HCT116 (cell line): ENCODE results near the gene GJC1. TPM values are rescaled to one million over a fixed set of nuclear protein-coding genes. Genes with fewer than 3 reads are reported as not detected.

Source experiments
- ATAC-seq: fragments of 200-7000 bp; cut with Tn5 transposase; 2 replicates; pipeline ENCODE4 v1.9.1; 2020; ENCODE audit warnings: mild to moderate bottlenecking, moderate library complexity
- BruUV-seq: library from RNA; stranded (reverse); fragments of 400-500 nt; replicated peaks from 2 replicates; lab custom pipeline; 2021; lab: Mats Ljungman, UMichigan
- CTCF ChIA-PET: fragments of 300-600 bp; sonication (Branson Sonifier 250); formaldehyde crosslinking; loops from one replicate; lab custom pipeline; 2021; ENCODE audit warnings: antibody characterized with exemption; lab: Charles Lee
- POLR2A ChIA-PET: fragments of 300-600, 350-600 bp; sonication (Branson Sonifier 250); formaldehyde crosslinking; loops from one replicate; lab custom pipeline; 2021; ENCODE audit warnings: antibody characterized with exemption; lab: Charles Lee
- RAD21 ChIA-PET, 2 experiments: fragments of 300-600 bp; sonication (Branson Sonifier 250); formaldehyde crosslinking; loops; one replicate each; lab custom pipeline; 2023; ENCODE audit warnings: low total read pairs in 2 of 2; ENCODE audit not compliant: uncharacterized antibody in 2 of 2, unreplicated experiment in 2 of 2, low non-redundant PET in 1 of 2; lab: Charles Lee
- DNase-seq: peaks from one replicate; pipeline ENCODE4 v3.0.0-alpha.2; 2010; ENCODE audit warnings: low read depth, low spot score
- H2AFZ ChIP-seq: fragments of 200-600 bp; shearing (Covaris generic), sonication (generic); 2 replicates; pipeline ENCODE4 v1.6.1; 2017; ENCODE audit warnings: low read depth, mixed run types, mixed read lengths, antibody characterized with exemption, low read length; ENCODE audit not compliant: poor library complexity, severe bottlenecking
- H3K27ac ChIP-seq: 2 replicates; pipeline ENCODE4 v1.5.1; 2012; ENCODE audit warnings: low read depth, low read length
- H3K27me3 ChIP-seq: fragments of 200-600 bp; sonication (generic); 2 replicates; pipeline ENCODE4 v1.6.1; 2016; ENCODE audit warnings: mixed run types, low read length, mixed read lengths; ENCODE audit not compliant: insufficient read depth
- H3K36me3 ChIP-seq, 2 experiments: fragments of 200-500 bp in 1 of 2; fragments of 200-600 bp in 1 of 2; sonication (Bioruptor generic) in 1 of 2; sonication (generic) in 1 of 2; 2 replicates each; pipeline versions ENCODE4 v1.5.1 to v1.6.1; 2014 to 2016; ENCODE audit warnings: low read length in 2 of 2, inconsistent platforms in 1 of 2, mixed read lengths in 1 of 2, mixed run types in 1 of 2; ENCODE audit not compliant: insufficient read depth in 2 of 2, control insufficient read depth in 1 of 2
- H3K4me1 ChIP-seq, 2 experiments: fragments of 200-600 bp in 1 of 2; sonication (generic) in 1 of 2; 2 replicates each; pipeline versions ENCODE4 v1.5.1 to v1.6.1; 2012 to 2017; ENCODE audit warnings: low read length in 2 of 2, inconsistent platforms in 1 of 2, mild to moderate bottlenecking in 1 of 2, mixed read lengths in 1 of 2, mixed run types in 1 of 2, moderate library complexity in 1 of 2; ENCODE audit not compliant: insufficient read depth in 2 of 2, control insufficient read depth in 1 of 2
- H3K4me2 ChIP-seq: fragments of 200-600 bp; sonication (generic); 2 replicates; pipeline ENCODE4 v1.6.1; 2017; ENCODE audit warnings: mixed run types, low read length, mixed read lengths
- H3K4me3 ChIP-seq, 2 experiments: fragments of 200-600 bp in 1 of 2; sonication (generic) in 1 of 2; replicated peaks in 1 of 2; 2 replicates each; pipeline ENCODE4 v1.5.1; 2011 to 2016; ENCODE audit warnings: low read length in 2 of 2, control low read depth in 1 of 2, low read depth in 1 of 2, mild to moderate bottlenecking in 1 of 2, mixed read lengths in 1 of 2, mixed run types in 1 of 2
- H3K79me2 ChIP-seq: fragments of 200-600 bp; sonication (generic); 2 replicates; pipeline ENCODE4 v1.6.1; 2017; ENCODE audit warnings: mild to moderate bottlenecking, mixed run types, low read length, moderate library complexity, mixed read lengths; ENCODE audit not compliant: insufficient read depth
- H3K9ac ChIP-seq: fragments of 200-600 bp; sonication (generic); 2 replicates; pipeline ENCODE4 v1.6.1; 2016; ENCODE audit warnings: low read length, mixed read lengths
- H3K9me2 ChIP-seq: fragments of 200-600 bp; sonication (generic), shearing (Covaris generic); 2 replicates; pipeline ENCODE4 v1.6.1; 2017; ENCODE audit warnings: mixed run types, mild to moderate bottlenecking, moderate library complexity; ENCODE audit not compliant: insufficient read depth
- H3K9me3 ChIP-seq, 2 experiments: fragments of 200-500 bp in 1 of 2; fragments of 200-600 bp in 1 of 2; sonication (Bioruptor generic) in 1 of 2; sonication (generic) in 1 of 2; 2 replicates each; pipeline ENCODE4 v1.6.1; 2014 to 2017; ENCODE audit warnings: low read length in 2 of 2, mixed read lengths in 2 of 2, inconsistent platforms in 1 of 2, low read depth in 1 of 2, mild to moderate bottlenecking in 1 of 2, mixed run types in 1 of 2, moderate library complexity in 1 of 2; ENCODE audit not compliant: control insufficient read depth in 1 of 2, insufficient read depth in 1 of 2
- H4K20me1 ChIP-seq: fragments of 200-600 bp; sonication (generic), shearing (Covaris generic); 2 replicates; pipeline ENCODE4 v1.6.1; 2017; ENCODE audit warnings: mixed run types, mild to moderate bottlenecking, moderate library complexity; ENCODE audit not compliant: insufficient read depth
- CTCF ChIP-seq, 3 experiments: fragments of 200-600 bp in 1 of 3; sonication (generic) in 1 of 3; IDR thresholded peaks in 2 of 3; conservative IDR thresholded peaks in 1 of 3; 2 replicates each; pipeline ENCODE4 v1.5.1; 2012 to 2017; ENCODE audit warnings: low read depth in 2 of 3, low read length in 2 of 3, antibody characterized with exemption in 1 of 3, borderline replicate concordance in 1 of 3, control low read depth in 1 of 3, mild to moderate bottlenecking in 1 of 3, mixed read lengths in 1 of 3, mixed run types in 1 of 3, moderate library complexity in 1 of 3; ENCODE audit not compliant: insufficient read depth in 1 of 3
- EGR1 ChIP-seq: IDR thresholded peaks from 2 replicates; pipeline ENCODE4 v1.6.1; 2012; ENCODE audit warnings: low read depth
- EZH2phosphoT487 ChIP-seq: fragments of 200-600 bp; IDR thresholded peaks from 2 replicates; pipeline ENCODE4 v1.6.1; 2018; ENCODE audit warnings: antibody characterized with exemption, borderline replicate concordance
- FOSL1 ChIP-seq: IDR thresholded peaks from 2 replicates; pipeline ENCODE4 v1.6.1; 2012; ENCODE audit warnings: low read depth
- POLR2A ChIP-seq: IDR thresholded peaks from 2 replicates; pipeline ENCODE4 v1.7.0; 2011; ENCODE audit warnings: borderline replicate concordance; ENCODE audit not compliant: insufficient read depth, insufficient read length; ENCODE audit errors: extremely low read depth
- TCF7L2 ChIP-seq: IDR thresholded peaks from 2 replicates; pipeline ENCODE4 v1.7.0; 2011; ENCODE audit warnings: borderline replicate concordance, inconsistent platforms; ENCODE audit not compliant: insufficient read depth, insufficient read length; ENCODE audit errors: extremely low read depth
- ZFX ChIP-seq: fragments of 450-650 bp; IDR thresholded peaks from 2 replicates; pipeline ENCODE4 v1.6.1; 2017
- intact Hi-C: fragments of 100-400 bp; cut with micrococcal nuclease; formaldehyde crosslinking; loops from 2 replicates; pipeline ENCODE4 v1.10.0; 2022
- total RNA-seq: library from RNA; stranded (reverse); gene quantifications from one replicate; pipeline ENCODE4 v1.2.1, GENCODE V29; 2021; ENCODE audit not compliant: unreplicated experiment

GJC1 gene
- total RNA-seq, 1 experiment from 2014 or later, result 62.4 TPM

DNA sequence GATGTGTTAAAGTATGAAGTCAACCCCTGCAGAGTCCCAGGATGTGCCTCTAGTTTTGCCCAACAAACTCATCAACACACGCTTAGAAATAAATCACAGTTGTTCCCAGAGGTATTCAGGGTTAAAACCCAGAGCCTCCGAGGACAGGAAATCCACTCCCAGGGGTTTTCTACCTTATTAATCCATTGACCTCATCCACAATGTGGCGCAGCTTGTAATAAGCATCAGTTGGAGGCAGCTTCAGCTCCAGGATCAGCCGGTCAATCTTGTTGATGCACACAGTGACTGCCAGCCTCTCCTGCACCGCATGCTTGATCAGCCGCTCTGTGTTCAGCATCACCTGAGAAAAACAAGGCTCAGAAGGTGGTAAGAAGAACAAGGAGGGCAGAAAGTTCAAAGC lies 45.7 kb upstream of the GJC1 start:
- no peak for TF ChIP-seq EGR1
- no peak for TF ChIP-seq CTCF (IDR thresholded peaks at IDR 0.05 in 2 of 3, conservative IDR thresholded peaks at IDR 0.05 in 1 of 3; ENCODE audit: borderline replicate concordance in 1 of 3, insufficient read depth in 1 of 3, low read depth in 2 of 3, low read length in 2 of 3)
- no peak for TF ChIP-seq TCF7L2
- no peak for TF ChIP-seq FOSL1
- TF ChIP-seq POLR2A, result no peak
- TF ChIP-seq, all 23 proteins: peak for 0
- RAD21 ChIA-PET, result no interaction called here
- H2AFZ ChIP-seq, result no peak overlapping the region
- peaks cover 19% of the 10 kb centered on the region for H3K79me2 ChIP-seq
- intact Hi-C loops, result no loop called here
- POLR2A ChIA-PET, result no interaction called here
- H3K27ac ChIP-seq, result no peak overlapping the region
- no peak overlapping the region for H3K9ac ChIP-seq
- H3K4me1 ChIP-seq, result no peaks in the 10 kb centered on the region
- CTCF ChIA-PET, result interaction anchor here (0.9 kb wide), 1 partner anchor 100 kb away, joined by 3 read pairs; no protein-coding TSS in a partner anchor
- no peak overlapping the region for H3K4me3 ChIP-seq
- no TSS peak for BruUV-seq
- no peaks in the 10 kb centered on the region for H3K9me3 ChIP-seq
- H3K36me3 ChIP-seq, result peaks cover 51 to 64% of the 10 kb centered on the region in 2 experiments; a peak in 3 of 4 replicates
- no peak overlapping the region for H3K4me2 ChIP-seq
- DNase-seq (no peak), ATAC-seq (no peak)
- no peaks in the 10 kb centered on the region for H3K27me3 ChIP-seq
- no peaks in the 10 kb centered on the region for H4K20me1 ChIP-seq
- no peaks in the 10 kb centered on the region for H3K9me2 ChIP-seq

- Histone ChIP-seq H3K4me2 (no peak overlapping the region), H4K20me1 (no peaks in the 10 kb centered on the region), H3K27ac (no peak overlapping the region), H3K27me3 (no peaks in the 10 kb centered on the region), H3K4me3 (no peak overlapping the region), H3K79me2 (peaks cover 9% of the 10 kb centered on the region; the same call in 1 of the 2 replicates), H3K9me3 (no peaks in the 10 kb centered on the region)
- RAD21 ChIA-PET, result no interaction called here
- intact Hi-C loops, result no loop called here
- no peak for DNase-seq
- no TSS peak for BruUV-seq
- TF ChIP-seq POLR2A, result no peak
- TF ChIP-seq FOSL1, result no peak
- no peak for TF ChIP-seq ZFX
- TF ChIP-seq CTCF (IDR thresholded peaks at IDR 0.05 in 2 of 3, conservative IDR thresholded peaks at IDR 0.05 in 1 of 3; ENCODE audit: borderline replicate concordance in 1 of 3, insufficient read depth in 1 of 3, low read depth in 2 of 3, low read length in 2 of 3), result no peak
- no peak for TF ChIP-seq EZH2phosphoT487
- TF ChIP-seq, all 23 proteins: peak for 0
- ChIA-PET CTCF (no interaction called here), POLR2A (no interaction called here)
- H3K9ac ChIP-seq, result no peak overlapping the region
- H3K9me2 ChIP-seq, result no peaks in the 10 kb centered on the region
- no peak for ATAC-seq
- H3K4me1 ChIP-seq, result no peaks in the 10 kb centered on the region
- H3K36me3 ChIP-seq, result peaks cover 60 to 61% of the 10 kb centered on the region in 2 experiments; a peak in 3 of 4 replicates
- no peak overlapping the region for H2AFZ ChIP-seq
Measured at GRCh38 chr17:44872131-44872768, 42.2 kb upstream of the GJC1 start.
